SK-N-SH (cell line): ENCODE data around the gene OR2T2. TPM values are rescaled to one million over a fixed set of nuclear protein-coding genes. Genes with fewer than 3 reads are reported as not detected.
"Not testable (repeated sequence)": the region's sequence is repeated elsewhere in the genome, so short reads cannot be mapped to it uniquely, and the experiment has no call there.

Source experiments
- CTCF ChIA-PET: fragments of 300-600, 350-600 bp; formaldehyde crosslinking; extraction: SDS; loops from one replicate; lab custom pipeline; 2021; lab: Yijun Ruan, JAX
- POLR2A ChIA-PET: fragments of 350-600 bp; sonication (Branson Sonifier 250); formaldehyde crosslinking; extraction: SDS; loops from one replicate; lab custom pipeline; 2020; ENCODE audit warnings: antibody characterized with exemption, inconsistent platforms; lab: Yijun Ruan, JAX
- DNase-seq: peaks from one replicate; pipeline ENCODE4 v3.0.0; 2012
- H2AFZ ChIP-seq: fragments of 200-600 bp; sonication (generic); 2 replicates; pipeline ENCODE4 v1.8.1; 2016; ENCODE audit warnings: antibody characterized with exemption, mild to moderate bottlenecking, low read depth
- H3F3A ChIP-seq: fragments of 200-600 bp; sonication (generic); replicated peaks from 2 replicates; pipeline ENCODE3; 2016; ENCODE audit warnings: antibody characterized with exemption, mild to moderate bottlenecking; ENCODE audit not compliant: insufficient read depth
- H3K27ac ChIP-seq, 2 experiments: fragments of 200-500 bp in 1 of 2; fragments of 200-600 bp in 1 of 2; sonication (Bioruptor generic) in 1 of 2; sonication (generic), shearing (Covaris generic) in 1 of 2; 2 replicates each; pipeline versions ENCODE4 v1.5.1 to v1.6.1; 2014 to 2016; ENCODE audit warnings: low read depth in 2 of 2, inconsistent platforms in 1 of 2, low read length in 1 of 2, mild to moderate bottlenecking in 1 of 2, mixed read lengths in 1 of 2
- H3K27me3 ChIP-seq: fragments of 200-600 bp; sonication (generic), shearing (Covaris generic); 2 replicates; pipeline ENCODE4 v1.6.1; 2016; ENCODE audit warnings: mixed run types; ENCODE audit not compliant: insufficient read depth
- H3K36me3 ChIP-seq, 2 experiments: fragments of 200-500 bp in 1 of 2; fragments of 200-600 bp in 1 of 2; sonication (Bioruptor generic) in 1 of 2; sonication (generic) in 1 of 2; replicated peaks in 1 of 2; 2 replicates each; pipeline versions ENCODE3 to v1.5.1; 2014 to 2016; ENCODE audit warnings: low read length in 1 of 2, mild to moderate bottlenecking in 1 of 2; ENCODE audit not compliant: insufficient read depth in 2 of 2, control insufficient read depth in 1 of 2
- H3K4me1 ChIP-seq, 2 experiments: fragments of 200-500 bp in 1 of 2; fragments of 200-600 bp in 1 of 2; sonication (Bioruptor generic) in 1 of 2; sonication (generic), shearing (Covaris generic) in 1 of 2; 2 replicates each; pipeline versions ENCODE4 v1.5.1 to v1.6.1; 2014 to 2016; ENCODE audit warnings: low read depth in 1 of 2, low read length in 1 of 2, mixed run types in 1 of 2; ENCODE audit not compliant: insufficient read depth in 2 of 2, control insufficient read depth in 1 of 2
- H3K4me2 ChIP-seq: fragments of 200-600 bp; sonication (generic), shearing (Covaris generic); 2 replicates; pipeline ENCODE4 v1.6.1; 2017; ENCODE audit warnings: mixed run types
- H3K4me3 ChIP-seq, 2 experiments: fragments of 200-500 bp in 1 of 2; fragments of 200-600 bp in 1 of 2; sonication (Bioruptor generic) in 1 of 2; sonication (generic), shearing (Covaris generic) in 1 of 2; 2 replicates each; pipeline versions ENCODE4 v1.5.1 to v1.8.1; 2014 to 2016; ENCODE audit warnings: low read depth in 2 of 2, inconsistent platforms in 1 of 2, low read length in 1 of 2, mild to moderate bottlenecking in 1 of 2, mixed read lengths in 1 of 2, moderate library complexity in 1 of 2
- H3K79me2 ChIP-seq: fragments of 200-600 bp; sonication (generic); 2 replicates; pipeline ENCODE4 v1.8.1; 2017; ENCODE audit warnings: mild to moderate bottlenecking; ENCODE audit not compliant: insufficient read depth
- H3K9ac ChIP-seq: fragments of 200-600 bp; sonication (generic); 2 replicates; pipeline ENCODE4 v1.6.1; 2017; ENCODE audit warnings: mixed run types
- H3K9me2 ChIP-seq: fragments of 200-600 bp; sonication (generic); 2 replicates; pipeline ENCODE4 v1.6.1; 2017; ENCODE audit warnings: mixed run types
- H3K9me3 ChIP-seq: fragments of 200-600 bp; sonication (generic); 2 replicates; pipeline ENCODE4 v1.6.1; 2017; ENCODE audit warnings: mixed run types, mild to moderate bottlenecking, moderate library complexity
- H4K20me1 ChIP-seq: fragments of 200-600 bp; sonication (generic); 2 replicates; pipeline ENCODE4 v1.6.1; 2017; ENCODE audit warnings: mild to moderate bottlenecking, mixed run types; ENCODE audit not compliant: insufficient read depth
- CHD2 ChIP-seq: fragments of 150-350 bp; IDR thresholded peaks from 2 replicates; pipeline ENCODE4 v1.6.1; 2018; ENCODE audit warnings: low read length; ENCODE audit not compliant: partially characterized antibody
- FOSL2 ChIP-seq: IDR thresholded peaks from 2 replicates; pipeline ENCODE4 v1.4.0; 2012; ENCODE audit warnings: low read depth, mild to moderate bottlenecking, moderate library complexity, borderline replicate concordance
- FOXJ3 ChIP-seq: sonication (generic); formaldehyde crosslinking; IDR thresholded peaks from 2 replicates; pipeline ENCODE4 v1.5.1; 2020; ENCODE audit warnings: mild to moderate bottlenecking, missing genetic modification reagents
- IRF3 ChIP-seq: fragments of 150-350 bp; IDR thresholded peaks from 2 replicates; pipeline ENCODE4 v1.6.1; 2016; ENCODE audit warnings: mild to moderate bottlenecking, low read depth, low read length
- MAX ChIP-seq: IDR thresholded peaks from 2 replicates; pipeline ENCODE4 v1.4.0; 2012; ENCODE audit warnings: low read depth
- NFIC ChIP-seq: IDR thresholded peaks from 2 replicates; pipeline ENCODE4 v1.4.0; 2012; ENCODE audit warnings: borderline replicate concordance
- NRF1 ChIP-seq: IDR thresholded peaks from 2 replicates; pipeline ENCODE4 v1.6.1; 2012; ENCODE audit warnings: low read depth, mild to moderate bottlenecking, low read length
- RAD21 ChIP-seq: IDR thresholded peaks from 2 replicates; pipeline ENCODE4 v1.6.1; 2012; ENCODE audit warnings: mild to moderate bottlenecking, low read length
- RXRA ChIP-seq: IDR thresholded peaks from 2 replicates; pipeline ENCODE4 v1.4.0; 2012; ENCODE audit warnings: low read depth, mild to moderate bottlenecking, borderline replicate concordance
- TCF12 ChIP-seq: IDR thresholded peaks from 2 replicates; pipeline ENCODE4 v1.4.0; 2012
- TEAD4 ChIP-seq: IDR thresholded peaks from 2 replicates; pipeline ENCODE4 v1.4.0; 2012; ENCODE audit warnings: mild to moderate bottlenecking, borderline replicate concordance; ENCODE audit not compliant: insufficient read depth
- WGBS: methylation state at CpG from one replicate; pipeline ENCODE4 v1.1.6; 2017; ENCODE audit warnings: low lambda C conversion rate; 5-methylcytosine and 5-hydroxymethylcytosine counted together
- polyA plus RNA-seq, 3 experiments: library from polyadenylated mRNA; depleted of rRNA; stranded (reverse); fragments of >200 nt; gene quantifications; 2 replicates each; pipeline ENCODE4 v1.2.3, GENCODE V29; 2012

Gene OR2T2
- polyA plus RNA-seq, 1 of the 3 experiments (the other 2 are of a cell fraction): not detected

GRCh38 chr1:248421384-248421783 lies 24.1 kb upstream of the OR2T2 start:
- Histone ChIP-seq H3K9ac (no peak overlapping the region), H3K9me2 (no peaks in the 10 kb centered on the region), H3K4me3 (no peak overlapping the region), H3K27me3 (no peaks in the 10 kb centered on the region), H2AFZ (no peak overlapping the region), H3K4me1 (no peaks in the 10 kb centered on the region), H4K20me1 (no peaks in the 10 kb centered on the region), H3K9me3 (0 out of 2 replicates have a peak, but pooled peaks cover 8% of the 10 kb centered on the region), H3K79me2 (no peaks in the 10 kb centered on the region), H3K4me2 (no peak overlapping the region), H3K36me3 (no peaks in the 10 kb centered on the region), H3F3A (no peaks in the 10 kb centered on the region), H3K27ac (no peak overlapping the region)
- no peak for TF ChIP-seq FOXJ3
- no peak for TF ChIP-seq NFIC
- TF ChIP-seq FOSL2: no peak
- no peak for TF ChIP-seq IRF3
- TF ChIP-seq TEAD4: no peak
- no peak for TF ChIP-seq TCF12
- TF ChIP-seq MAX: no peak
- TF ChIP-seq CHD2: no peak
- TF ChIP-seq RXRA: no peak
- no peak for TF ChIP-seq NRF1
- no peak for TF ChIP-seq RAD21
- POLR2A ChIA-PET: no interaction called here
- CTCF ChIA-PET: no interaction called here
- DNase-seq: no peak
- 0% methylated on average over 1 of the region's 1 CpG for WGBS

- CTCF ChIA-PET, H3K27ac ChIP-seq: not testable (repeated sequence)
- WGBS: 6% methylated on average over 3 of the region's 3 CpGs
These were observed 17.8 kb upstream of the OR2T2 start for GRCh38 chr1:248427526-248428191.

GRCh38 chr1:248428192-248428533 lies 17.3 kb upstream of the OR2T2 start:
- H3K27ac ChIP-seq, H3K9me3 ChIP-seq, H3F3A ChIP-seq, H3K9ac ChIP-seq, CTCF ChIA-PET, H3K79me2 ChIP-seq, H3K4me2 ChIP-seq, H2AFZ ChIP-seq, POLR2A ChIA-PET, H3K4me3 ChIP-seq, H3K27me3 ChIP-seq, H3K9me2 ChIP-seq, H4K20me1 ChIP-seq, DNase-seq, H3K36me3 ChIP-seq, H3K4me1 ChIP-seq: not testable (repeated sequence)
- 1% methylated on average over 3 of the region's 3 CpGs for WGBS

More at GRCh38 chr1:248427526-248428191, 17.8 kb upstream of the OR2T2 start:
- H3K9ac ChIP-seq, DNase-seq, H3F3A ChIP-seq, H4K20me1 ChIP-seq, H3K4me1 ChIP-seq, H3K4me2 ChIP-seq, H3K9me3 ChIP-seq, H3K9me2 ChIP-seq, H3K4me3 ChIP-seq, H3K36me3 ChIP-seq, H3K27me3 ChIP-seq, H2AFZ ChIP-seq, POLR2A ChIA-PET, H3K79me2 ChIP-seq: not testable (repeated sequence)

GRCh38 chr1:248431683-248432082 lies 13.8 kb upstream of the OR2T2 start:
- H3K79me2 ChIP-seq, POLR2A ChIA-PET, H3F3A ChIP-seq, H3K9ac ChIP-seq, H4K20me1 ChIP-seq, H3K27ac ChIP-seq, H3K36me3 ChIP-seq, H3K9me2 ChIP-seq, H3K4me1 ChIP-seq, DNase-seq, H3K4me3 ChIP-seq, H3K27me3 ChIP-seq, H3K9me3 ChIP-seq, H3K4me2 ChIP-seq, CTCF ChIA-PET, H2AFZ ChIP-seq: not testable (repeated sequence)
- 3% methylated on average over 11 of the region's 11 CpGs for WGBS

- WGBS: 1% methylated on average over 4 of the region's 4 CpGs
- H3K9me2 ChIP-seq, H3K9me3 ChIP-seq, H3K36me3 ChIP-seq, H3K27ac ChIP-seq, H3K27me3 ChIP-seq, H2AFZ ChIP-seq, DNase-seq, CTCF ChIA-PET, H3F3A ChIP-seq, H3K4me3 ChIP-seq, H4K20me1 ChIP-seq, H3K4me2 ChIP-seq, H3K9ac ChIP-seq, POLR2A ChIA-PET, H3K4me1 ChIP-seq, H3K79me2 ChIP-seq: not testable (repeated sequence)
These were observed 13.2 kb upstream of the OR2T2 start for GRCh38 chr1:248432201-248432600.
